ENCODE measurements around the gene POLE.

The POLE gene

GRCh38 chr12:132592282-132592970, 94.7 kb downstream of the POLE start:
- DNase-seq: no peak

DNA sequence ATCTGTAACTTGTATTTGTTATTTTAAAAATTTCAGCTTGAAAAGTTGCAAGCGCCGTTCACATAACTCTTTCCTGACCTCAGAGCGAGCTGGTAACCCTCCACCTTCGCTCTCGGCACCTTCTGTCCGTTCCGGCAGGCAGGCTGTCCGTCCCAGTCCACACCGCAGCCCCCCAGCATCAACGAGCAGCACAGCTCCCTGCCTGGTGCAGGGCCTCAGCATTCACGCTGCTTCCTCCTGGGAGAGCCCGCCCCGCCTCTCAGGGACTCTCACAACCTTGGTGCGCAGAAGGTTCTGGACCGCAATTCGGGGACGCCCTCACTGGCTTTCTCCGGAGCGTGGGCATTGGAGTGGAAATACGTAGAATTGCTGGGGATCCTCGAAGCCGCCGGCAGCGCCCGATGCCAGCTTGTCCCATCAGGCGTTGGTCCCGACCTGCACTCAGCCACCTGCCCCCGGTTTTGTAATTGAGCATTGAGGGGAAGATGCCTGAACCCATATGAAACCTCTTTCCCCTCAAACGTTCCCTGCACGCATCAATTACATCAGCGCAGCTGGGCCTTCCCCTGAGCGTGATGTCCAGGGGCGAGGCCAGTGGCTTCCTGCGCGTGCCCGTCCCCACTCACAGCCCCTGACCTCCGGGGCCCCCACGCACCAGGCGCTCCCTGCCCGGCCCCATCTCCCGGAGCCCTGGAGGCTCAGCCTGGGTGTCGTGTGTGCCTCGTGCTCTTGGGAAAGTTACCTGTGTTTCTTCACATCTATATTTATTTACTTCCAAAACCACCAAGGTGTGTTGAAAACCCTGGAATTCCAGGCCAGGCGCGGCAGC, 95.8 kb downstream of the POLE start:
- no peak for DNase-seq

DNA sequence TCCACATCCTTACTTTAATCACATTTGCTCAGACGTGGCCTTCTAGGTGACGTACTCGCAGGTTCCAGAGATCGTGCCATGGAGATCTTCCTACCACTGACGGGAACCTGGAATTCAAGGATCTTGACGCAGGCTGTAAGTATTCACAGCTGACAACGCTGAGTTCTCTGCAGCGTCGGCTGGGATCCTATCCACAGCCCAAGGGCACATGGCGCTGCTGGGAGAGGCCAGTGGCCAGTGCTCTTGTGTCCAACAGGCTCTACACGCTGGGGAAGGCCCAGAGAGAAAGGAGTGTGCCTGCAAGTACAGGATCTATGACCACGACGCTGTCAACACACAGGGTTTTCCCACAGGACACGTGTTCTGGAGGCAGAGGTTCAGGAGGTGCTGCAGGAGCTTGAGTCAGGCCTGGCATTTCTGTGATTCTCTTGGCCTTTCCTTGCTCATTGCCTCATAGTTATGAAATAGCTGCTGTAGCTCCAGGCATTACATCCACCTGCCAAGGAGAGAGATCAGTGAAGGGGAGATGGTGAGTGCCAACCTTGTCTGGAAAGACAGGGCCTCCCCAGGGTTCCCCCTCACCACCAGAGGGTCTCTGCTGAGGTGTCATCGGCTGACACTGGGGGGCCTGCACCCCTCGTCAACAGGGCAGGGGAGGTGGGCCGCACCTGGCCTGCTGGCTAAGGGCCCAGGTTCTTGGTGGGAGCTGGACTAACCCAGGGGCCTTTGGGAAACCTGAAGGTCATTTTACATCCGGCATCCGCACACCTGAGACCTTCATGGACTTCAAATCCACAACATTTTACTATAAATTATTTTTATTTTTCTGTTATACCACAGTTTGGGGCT, 98.1 kb downstream of the POLE start:
- DNase-seq: no peak

GRCh38 chr12:132588319-132588718, 98.8 kb downstream of the POLE start:
- no peak for DNase-seq

GRCh38 chr12:132587781-132588180, 99.4 kb downstream of the POLE start:
- DNase-seq: no peak

DNA sequence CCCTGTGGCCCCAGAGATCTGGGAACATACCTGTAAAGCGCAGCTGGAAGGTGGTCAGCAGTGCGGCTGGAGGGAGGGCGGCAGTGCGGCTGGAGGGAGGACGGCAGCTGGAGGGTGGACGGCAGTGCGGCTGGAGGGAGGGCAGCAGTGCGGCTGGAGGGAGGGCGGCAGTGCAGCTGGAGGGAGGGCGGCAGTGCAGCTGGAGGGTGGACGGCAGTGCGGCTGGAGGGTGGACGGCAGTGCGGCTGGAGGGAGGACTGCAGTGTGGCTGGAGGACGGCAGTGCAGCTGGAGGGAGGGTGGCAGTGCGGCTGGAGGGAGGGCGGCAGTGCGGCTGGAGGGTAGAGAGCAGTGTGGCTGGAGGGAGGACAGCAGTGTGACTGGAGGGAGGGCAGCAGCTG, 100.2 kb downstream of the POLE start:
- no peak for DNase-seq

GRCh38 chr12:132585177-132585576, 102.0 kb downstream of the POLE start:
- no peak for DNase-seq

DNA sequence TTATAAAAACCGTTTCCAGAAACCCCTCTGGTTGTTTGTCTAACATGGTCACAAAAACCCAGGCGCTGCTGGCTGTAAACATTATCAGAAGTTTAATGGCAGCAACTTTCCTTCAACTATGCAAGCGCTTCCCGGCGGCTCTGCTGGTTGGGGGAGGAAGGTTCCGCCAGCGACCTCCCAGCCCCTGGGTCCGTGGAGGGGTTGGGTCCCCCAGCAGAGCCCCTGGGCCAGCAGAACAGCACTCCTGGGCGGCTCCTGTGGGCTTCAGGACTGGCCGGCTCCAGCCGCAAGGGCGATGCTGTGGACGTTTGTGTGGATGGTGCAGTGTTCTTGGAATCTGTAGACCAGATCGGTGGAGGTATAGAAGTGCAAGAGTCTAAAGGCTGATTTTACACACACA, 102.7 kb downstream of the POLE start:
- no peak for DNase-seq

GRCh38 chr12:132583736-132584135, 103.4 kb downstream of the POLE start:
- no peak for DNase-seq

- no peak for DNase-seq
Observed at GRCh38 chr12:132583411-132583710, 103.8 kb downstream of the POLE start.

DNA sequence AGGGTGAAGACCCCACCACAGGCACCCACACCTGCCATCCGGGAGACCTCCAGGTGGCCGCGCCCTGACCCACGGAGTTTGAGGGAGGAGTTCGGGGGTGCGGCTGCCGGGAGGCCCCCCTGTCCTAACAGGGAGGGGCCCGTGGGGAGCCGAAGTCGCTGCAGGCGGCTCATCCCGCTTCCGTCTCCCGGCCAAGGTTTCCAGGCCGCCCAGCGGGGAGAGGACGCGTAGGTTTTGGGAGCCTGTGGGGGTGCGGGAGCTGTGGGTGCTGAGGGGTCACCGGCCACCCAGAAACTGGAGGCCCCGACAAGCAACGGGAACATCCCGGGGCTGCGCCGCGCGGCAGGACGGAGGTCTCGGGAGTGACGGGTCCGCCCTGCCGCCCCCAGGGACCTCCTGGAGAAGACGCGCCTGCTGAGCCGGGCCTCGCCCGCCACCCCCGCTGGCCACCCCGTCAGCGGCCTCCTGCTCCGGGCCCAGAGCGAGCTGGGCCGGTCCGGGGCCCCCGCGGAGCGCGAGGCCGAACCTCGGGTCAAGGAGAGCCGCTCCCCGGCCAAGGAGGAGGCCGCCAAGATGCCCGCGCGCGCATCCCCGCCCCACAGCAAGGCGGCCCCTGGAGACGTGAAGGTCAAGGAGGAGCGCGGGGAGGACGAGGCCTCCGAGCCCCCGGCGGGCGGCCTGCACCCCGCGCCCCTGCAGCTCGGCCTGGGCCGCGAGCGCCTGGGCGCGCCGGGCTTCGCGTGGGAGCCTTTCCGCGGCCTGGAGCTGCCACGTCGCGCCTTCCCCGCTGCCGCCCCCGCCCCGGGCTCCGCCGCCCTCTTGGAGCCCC, 104.3 kb downstream of the POLE start:
- no peak for DNase-seq

- no peak for DNase-seq
Observed at GRCh38 chr12:132582058-132582420, 105.1 kb downstream of the POLE start.

DNA sequence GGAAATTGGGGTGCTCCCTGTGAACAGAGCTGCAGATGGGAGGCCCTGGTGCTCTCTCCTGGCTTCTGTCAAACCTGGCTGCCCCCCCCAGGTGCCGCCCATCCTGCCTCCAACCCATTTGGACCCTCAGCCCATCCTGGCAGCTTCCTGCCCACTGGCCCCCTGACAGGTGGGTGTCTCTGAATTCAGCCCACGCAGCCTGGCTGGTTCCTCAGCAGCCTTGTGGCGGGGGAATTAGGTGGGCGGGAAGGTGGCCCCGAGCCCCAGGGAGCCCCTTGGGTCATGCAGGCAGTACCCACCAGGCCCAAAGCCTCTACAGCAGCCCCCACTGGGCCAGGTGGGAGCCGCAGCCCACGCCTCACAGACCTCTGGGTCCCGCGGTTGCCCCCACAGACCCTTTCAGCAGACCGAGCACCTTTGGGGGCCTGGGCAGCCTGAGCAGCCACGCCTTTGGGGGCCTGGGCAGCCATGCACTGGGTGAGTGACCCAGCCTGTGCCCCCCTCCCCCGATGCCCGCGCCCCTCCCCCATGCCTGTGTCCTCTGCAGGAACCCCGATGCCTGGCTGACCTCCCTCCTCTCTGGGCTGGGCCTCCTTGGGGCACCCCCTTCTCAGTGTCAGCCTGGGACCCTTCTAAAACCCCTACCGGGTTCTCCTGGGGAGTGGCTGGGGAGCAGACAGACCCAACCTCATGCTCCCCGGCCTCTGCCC, 105.6 kb downstream of the POLE start:
- DNase-seq: no peak

GRCh38 chr12:132580701-132581292, 106.3 kb downstream of the POLE start:
- no peak for DNase-seq

GRCh38 chr12:132579744-132580143, 107.4 kb downstream of the POLE start:
- no peak for DNase-seq

- no peak for DNase-seq
Observed at GRCh38 chr12:132578826-132579225, 108.3 kb downstream of the POLE start.

DNA sequence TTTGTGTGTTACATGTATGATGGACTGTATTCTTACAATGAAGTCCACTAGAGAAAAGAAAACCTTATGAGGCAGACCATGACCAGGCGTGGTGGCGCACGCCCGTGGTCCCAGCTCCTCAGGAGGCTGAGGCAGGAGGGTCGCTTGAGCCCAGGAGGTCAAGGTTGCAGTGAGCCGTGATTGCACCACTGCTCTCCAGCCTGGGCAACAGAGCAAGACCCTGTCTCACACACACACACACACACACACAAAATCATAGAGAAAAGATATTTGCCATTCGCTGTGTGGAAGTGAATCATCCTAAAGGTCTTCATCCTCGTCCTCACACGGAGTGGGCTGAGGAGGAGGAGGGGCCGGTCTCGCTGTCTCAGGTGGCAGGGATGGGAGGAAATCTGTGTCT, 109.0 kb downstream of the POLE start:
- no peak for DNase-seq

DNA sequence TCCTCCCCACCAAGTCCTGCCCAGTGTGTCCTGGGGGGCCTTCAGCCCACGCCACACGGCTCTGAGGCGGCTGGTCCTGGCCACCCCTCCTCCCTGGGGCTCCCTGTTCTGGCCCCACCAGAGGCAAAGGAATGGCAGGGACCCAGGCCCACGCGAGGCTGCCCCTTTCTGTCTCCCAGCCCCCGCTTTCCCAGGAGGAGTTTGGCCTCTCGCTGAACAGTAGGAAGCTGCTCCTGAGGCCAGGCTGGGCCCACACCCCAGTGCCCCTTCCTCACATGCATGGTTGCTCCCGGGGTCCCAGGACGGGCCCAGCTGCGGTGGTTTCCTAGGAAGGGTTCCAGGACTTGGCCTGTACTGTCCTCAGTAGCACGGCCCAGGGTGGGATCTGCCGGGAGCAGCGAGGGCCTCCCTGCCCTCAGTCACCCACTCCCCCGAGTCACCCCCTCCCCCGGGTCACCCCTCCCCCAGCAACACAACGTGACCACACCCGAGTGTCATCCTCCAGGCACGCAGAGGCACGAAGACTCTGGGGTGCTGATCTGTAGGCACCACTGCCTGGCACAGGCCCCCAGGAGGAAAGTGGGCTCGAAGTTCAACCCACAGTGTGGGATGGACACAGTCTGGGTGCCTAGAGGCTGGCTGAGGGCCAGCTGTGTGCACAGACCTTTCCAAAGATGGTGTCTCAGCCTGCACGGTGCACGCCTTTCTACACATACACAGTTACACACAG, 109.8 kb downstream of the POLE start:
- DNase-seq: no peak

- no peak for DNase-seq
Observed at GRCh38 chr12:132576701-132577100, 110.4 kb downstream of the POLE start.

DNA sequence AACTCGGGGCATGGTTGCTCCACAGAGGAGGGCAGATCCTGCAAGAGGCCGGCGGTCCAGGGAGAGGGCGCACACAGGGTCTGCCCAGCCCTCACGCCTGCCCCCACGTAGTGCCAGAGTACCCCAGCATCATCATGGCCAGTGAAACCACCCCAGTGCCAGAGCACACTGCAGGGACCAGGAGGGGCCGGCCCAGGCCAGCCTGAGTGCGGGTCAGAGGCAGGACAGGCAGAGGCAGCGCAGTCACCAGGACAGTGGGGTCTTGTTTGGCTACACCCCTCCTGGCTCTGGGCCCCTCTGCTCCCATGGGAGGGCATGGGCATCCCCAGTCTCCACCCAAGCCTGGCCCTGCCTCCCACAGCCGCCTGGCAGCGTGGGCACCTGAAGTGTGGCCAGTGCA, 111.5 kb downstream of the POLE start:
- no peak for DNase-seq

All from activated naive CD4-positive, alpha-beta T cell (primary cell).